H1 (cell line): ENCODE measurements around the gene CORO2B. TPM values are rescaled to one million over a fixed set of nuclear protein-coding genes. Genes with fewer than 3 reads are reported as not detected.

Source experiments
- polyA plus RNA-seq, 7 experiments: library from polyadenylated mRNA; depleted of rRNA in 3 of 7; stranded (reverse) in 5 of 7; unstranded in 2 of 7; fragments of >200 nt in 5 of 7; fragments of 200-250 nt in 2 of 7; gene quantifications; 1 replicate in 5 of 7; 2 replicates in 1 of 7; 4 replicates in 1 of 7; pipeline versions ENCODE4 v1.2.1 to v1.2.3, GENCODE V29; 2011 to 2013; ENCODE audit warnings: missing spikeins in 2 of 7, mixed read lengths in 2 of 7
- total RNA-seq: library from RNA; stranded (reverse); fragmentation: NEBNext Ultra II Directional; extraction: Animal tissue kit (Norgen Biotek cat#: 25700); gene quantifications from 2 replicates; pipeline ENCODE4 v1.2.1, GENCODE V29; 2021
- TF ChIP-seq, protein P1 (sequence below): IDR thresholded peaks from 2 replicates; pipeline ENCODE4 v1.6.1; 2012; ENCODE audit warnings: inconsistent platforms

Gene CORO2B
- total and polyA plus RNA-seq, 2 of the 8 experiments (the other 6 are each of a cell fraction or from before 2014, with no cell fraction given): 3.4 to 6.7 TPM

DNA sequence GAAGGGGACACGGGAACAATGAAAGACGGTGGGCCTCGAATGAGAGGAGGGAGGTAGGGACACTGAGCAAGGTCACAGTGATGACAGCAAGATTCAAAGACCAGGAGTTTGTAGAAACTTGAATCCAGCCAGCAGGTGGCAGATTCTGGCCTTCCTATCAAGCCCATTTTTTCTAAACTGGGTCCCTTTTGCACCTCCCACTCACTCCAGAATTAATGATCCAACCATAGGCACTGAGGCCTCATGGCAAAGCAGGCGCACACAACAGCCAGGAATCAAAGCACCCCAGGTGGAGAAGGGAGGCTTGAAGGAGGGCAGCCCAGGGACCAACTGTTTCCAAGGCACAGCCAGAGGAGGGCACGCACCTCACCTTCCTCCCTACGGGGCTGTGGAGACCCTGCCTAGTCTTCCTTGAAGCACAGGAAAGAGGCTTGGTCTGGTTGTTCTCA is 151.7 kb downstream of the CORO2B start (continued):
- TF ChIP-seq, protein P1, sequence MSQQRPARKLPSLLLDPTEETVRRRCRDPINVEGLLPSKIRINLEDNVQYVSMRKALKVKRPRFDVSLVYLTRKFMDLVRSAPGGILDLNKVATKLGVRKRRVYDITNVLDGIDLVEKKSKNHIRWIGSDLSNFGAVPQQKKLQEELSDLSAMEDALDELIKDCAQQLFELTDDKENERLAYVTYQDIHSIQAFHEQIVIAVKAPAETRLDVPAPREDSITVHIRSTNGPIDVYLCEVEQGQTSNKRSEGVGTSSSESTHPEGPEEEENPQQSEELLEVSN: no peak
